Measurements from ENCODE around the gene CEACAM3. TPM values are rescaled to one million over a fixed set of nuclear protein-coding genes. Genes with fewer than 3 reads are reported as not detected.
"Not testable (repeated sequence)": the region's sequence is repeated elsewhere in the genome, so short reads cannot be mapped to it uniquely, and the experiment has no call there.

CEACAM3 gene
- total and polyA plus RNA-seq, 11 donors: 0.07 to 2.0 (median 1.6) TPM; not detected in 8

DNA sequence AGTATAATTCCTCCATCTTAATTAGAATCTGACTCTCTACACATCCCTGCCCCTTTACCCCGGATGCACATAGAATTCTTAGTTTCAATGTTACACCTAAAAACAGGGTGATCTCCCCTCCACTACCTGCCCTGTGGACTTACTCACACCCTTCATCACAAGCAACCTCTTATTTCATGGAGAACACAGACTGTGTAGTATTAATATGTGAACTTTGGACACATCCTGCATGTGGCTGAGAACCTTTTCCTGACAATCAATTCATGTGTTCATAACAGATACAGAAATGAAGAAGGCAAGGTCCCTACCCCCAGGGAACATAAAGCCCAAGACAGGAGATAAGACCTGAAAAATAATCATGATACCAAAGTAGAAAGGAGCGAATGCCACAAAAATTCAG, 29.3 kb upstream of the CEACAM3 start:
- ATAC-seq (no peak), DNase-seq (no peak)
- intact Hi-C loops (cut with DNase I): no loop called here
- H3K27ac ChIP-seq: no peak overlapping the region
- H3K27me3 ChIP-seq: peaks cover 0 to 40% (median 2%) of the 10 kb centered on the region in 9 donors
- WGBS, 4 donors: 79 to 90% (median 83%) methylated on average over 2 of the region's 2 CpGs
- no peaks in the 10 kb centered on the region for H3K9me3 ChIP-seq
- no peaks in the 10 kb centered on the region for H3K4me1 ChIP-seq
- no peaks in the 10 kb centered on the region for H3K36me3 ChIP-seq
- no peak overlapping the region for H3K4me3 ChIP-seq
- TF ChIP-seq, protein P1, sequence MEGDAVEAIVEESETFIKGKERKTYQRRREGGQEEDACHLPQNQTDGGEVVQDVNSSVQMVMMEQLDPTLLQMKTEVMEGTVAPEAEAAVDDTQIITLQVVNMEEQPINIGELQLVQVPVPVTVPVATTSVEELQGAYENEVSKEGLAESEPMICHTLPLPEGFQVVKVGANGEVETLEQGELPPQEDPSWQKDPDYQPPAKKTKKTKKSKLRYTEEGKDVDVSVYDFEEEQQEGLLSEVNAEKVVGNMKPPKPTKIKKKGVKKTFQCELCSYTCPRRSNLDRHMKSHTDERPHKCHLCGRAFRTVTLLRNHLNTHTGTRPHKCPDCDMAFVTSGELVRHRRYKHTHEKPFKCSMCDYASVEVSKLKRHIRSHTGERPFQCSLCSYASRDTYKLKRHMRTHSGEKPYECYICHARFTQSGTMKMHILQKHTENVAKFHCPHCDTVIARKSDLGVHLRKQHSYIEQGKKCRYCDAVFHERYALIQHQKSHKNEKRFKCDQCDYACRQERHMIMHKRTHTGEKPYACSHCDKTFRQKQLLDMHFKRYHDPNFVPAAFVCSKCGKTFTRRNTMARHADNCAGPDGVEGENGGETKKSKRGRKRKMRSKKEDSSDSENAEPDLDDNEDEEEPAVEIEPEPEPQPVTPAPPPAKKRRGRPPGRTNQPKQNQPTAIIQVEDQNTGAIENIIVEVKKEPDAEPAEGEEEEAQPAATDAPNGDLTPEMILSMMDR (IDR thresholded peaks at IDR 0.05): no peak
- no peak for TF ChIP-seq POLR2A (IDR thresholded peaks at IDR 0.05)

- H3K36me3 ChIP-seq; H3K4me3 ChIP-seq; H3K27ac ChIP-seq; ATAC-seq; intact Hi-C loops (cut with DNase I); H3K4me1 ChIP-seq; H3K9me3 ChIP-seq; DNase-seq: not testable (repeated sequence)
- 58 to 73% (median 63%) methylated on average over 1 to 5 of the region's 5 CpGs for WGBS, 4 donors
- peaks cover 0 to 30% (median 0%) of the 10 kb centered on the region in 9 donors for H3K27me3 ChIP-seq
Observed at GRCh38 chr19:41768105-41768504, 28.3 kb upstream of the CEACAM3 start.

GRCh38 chr19:41769608-41770007, 26.8 kb upstream of the CEACAM3 start:
- H3K9me3 ChIP-seq: no peaks in the 10 kb centered on the region
- DNase-seq (no peak), ATAC-seq (no peak)
- 91 to 92% (median 92%) methylated on average over 4 of the region's 4 CpGs for WGBS, 4 donors
- intact Hi-C loops (cut with DNase I): no loop called here
- H3K27ac ChIP-seq: no peak overlapping the region
- no peaks in the 10 kb centered on the region for H3K4me1 ChIP-seq
- H3K27me3 ChIP-seq: peaks cover 0 to 28% (median 0%) of the 10 kb centered on the region in 9 donors
- TF ChIP-seq POLR2A (IDR thresholded peaks at IDR 0.05): no peak
- TF ChIP-seq, protein P1 (IDR thresholded peaks at IDR 0.05): no peak
- no peaks in the 10 kb centered on the region for H3K36me3 ChIP-seq
- no peak overlapping the region for H3K4me3 ChIP-seq

GRCh38 chr19:41771410-41771809, 25.0 kb upstream of the CEACAM3 start:
- intact Hi-C loops (cut with DNase I): no loop called here
- WGBS, 4 donors: 85 to 93% (median 90%) methylated on average over 2 of the region's 2 CpGs

More at GRCh38 chr19:41771410-41771809, 25.0 kb upstream of the CEACAM3 start:
- TF ChIP-seq, protein P1 (IDR thresholded peaks at IDR 0.05): no peak
- no peak for TF ChIP-seq POLR2A (IDR thresholded peaks at IDR 0.05)
- Histone ChIP-seq H3K27ac (no peak overlapping the region), H3K9me3 (no peaks in the 10 kb centered on the region), H3K4me3 (no peak overlapping the region), H3K4me1 (no peaks in the 10 kb centered on the region), H3K27me3 (peaks cover 0 to 20% (median 0%) of the 10 kb centered on the region in 9 donors), H3K36me3 (no peaks in the 10 kb centered on the region)
- ATAC-seq (no peak), DNase-seq (no peak)
